Hepatocyte (in vitro differentiated cells): ENCODE measurements around the gene FBXW11. TPM values are rescaled to one million over a fixed set of nuclear protein-coding genes. Genes with fewer than 3 reads are reported as not detected.

Experiments
- DNase-seq: peaks from one replicate; pipeline ENCODE4 v3.0.0-alpha.2; 2016; ENCODE audit warnings: low spot score
- H2AFZ ChIP-seq: fragments of 200-600 bp; sonication (generic); 2 replicates; pipeline ENCODE4 v1.6.0; 2016; ENCODE audit warnings: antibody characterized with exemption, mild to moderate bottlenecking
- H3K27ac ChIP-seq: fragments of 200-600 bp; sonication (generic); 2 replicates; pipeline ENCODE4 v1.5.1; 2016; ENCODE audit warnings: mild to moderate bottlenecking
- H3K27me3 ChIP-seq: fragments of 200-600 bp; sonication (generic); 2 replicates; pipeline ENCODE4 v1.6.1; 2016
- H3K36me3 ChIP-seq: fragments of 200-600 bp; sonication (generic); replicated peaks from 2 replicates; pipeline ENCODE4 v1.5.1; 2016; ENCODE audit warnings: low read depth; ENCODE audit not compliant: insufficient read depth
- H3K4me1 ChIP-seq: fragments of 200-600 bp; sonication (generic); 2 replicates; pipeline ENCODE4 v1.5.1; 2016; ENCODE audit warnings: mild to moderate bottlenecking, moderate library complexity; ENCODE audit not compliant: insufficient read depth
- H3K4me2 ChIP-seq: fragments of 200-600 bp; sonication (generic); 2 replicates; pipeline ENCODE4 v1.6.0; 2016
- H3K4me3 ChIP-seq: fragments of 200-600 bp; sonication (generic); 2 replicates; pipeline ENCODE4 v1.5.1; 2016; ENCODE audit warnings: mild to moderate bottlenecking
- H3K79me2 ChIP-seq: fragments of 200-600 bp; sonication (generic); 2 replicates; pipeline ENCODE4 v1.6.0; 2017; ENCODE audit warnings: mild to moderate bottlenecking
- H3K9me2 ChIP-seq: fragments of 200-600 bp; sonication (generic); replicated peaks from 2 replicates; pipeline ENCODE4 v1.6.0; 2017; ENCODE audit warnings: mild to moderate bottlenecking; ENCODE audit not compliant: insufficient read depth
- H3K9me3 ChIP-seq: fragments of 200-600 bp; sonication (generic); 2 replicates; pipeline ENCODE4 v1.5.1; 2016; ENCODE audit warnings: low read depth, mild to moderate bottlenecking
- H4K20me1 ChIP-seq: fragments of 200-600 bp; sonication (generic); 2 replicates; pipeline ENCODE4 v1.6.0; 2016; ENCODE audit warnings: mild to moderate bottlenecking; ENCODE audit not compliant: insufficient read depth, poor library complexity, severe bottlenecking
- CTCF ChIP-seq: fragments of 200-600 bp; sonication (generic); IDR thresholded peaks from 2 replicates; pipeline ENCODE4 v1.5.1; 2016; ENCODE audit warnings: antibody characterized with exemption, mild to moderate bottlenecking; ENCODE audit not compliant: poor library complexity
- EZH2 ChIP-seq: fragments of 200-600 bp; sonication (generic); IDR thresholded peaks from 2 replicates; pipeline ENCODE4 v1.6.1; 2016; ENCODE audit warnings: antibody characterized with exemption, mild to moderate bottlenecking, borderline replicate concordance
- EZH2phosphoT487 ChIP-seq: fragments of 200-600 bp; sonication (generic); IDR thresholded peaks from one replicate; pipeline ENCODE4 v1.6.1; 2018; ENCODE audit warnings: antibody characterized with exemption, mild to moderate bottlenecking, low read depth, moderate library complexity; ENCODE audit not compliant: unreplicated experiment, severe bottlenecking
- WGBS: methylation state at CpG from one replicate; pipeline ENCODE4 v1.1.6; 2016; ENCODE audit warnings: low lambda C conversion rate; ENCODE audit errors: missing lambda C conversion rate; 5-methylcytosine and 5-hydroxymethylcytosine counted together
- polyA plus RNA-seq: library from polyadenylated mRNA; unstranded; fragments of >200 nt; fragmentation: Nextera tagmentation; extraction: Ambion mirVana; gene quantifications from 2 replicates; pipeline ENCODE4 v1.2.1, GENCODE V29; 2016
- total RNA-seq: library from RNA; depleted of rRNA; stranded (reverse); fragments of >200 nt; gene quantifications from 2 replicates; pipeline ENCODE4 v1.2.3, GENCODE V29; 2014

Gene FBXW11
- total and polyA plus RNA-seq, 2 experiments from 2014 or later = 38.0 to 73.4 TPM

GRCh38 chr5:172050080-172050479 is 43.6 kb upstream of the FBXW11 start:
- Histone ChIP-seq H3K27me3 (no peaks in the 10 kb centered on the region), H3K4me3 (no peak overlapping the region), H3K36me3 (no peaks in the 10 kb centered on the region), H4K20me1 (no peaks in the 10 kb centered on the region), H3K4me1 (no peaks in the 10 kb centered on the region), H3K4me2 (no peak overlapping the region), H3K9me3 (no peaks in the 10 kb centered on the region), H2AFZ (no peak overlapping the region), H3K79me2 (no peaks in the 10 kb centered on the region), H3K27ac (no peak overlapping the region), H3K9me2 (no peaks in the 10 kb centered on the region)
- no peak for DNase-seq
- no peak for TF ChIP-seq CTCF
- TF ChIP-seq EZH2 = no peak
- no peak for TF ChIP-seq EZH2phosphoT487
- 93% methylated on average over 4 of the region's 4 CpGs for WGBS

GRCh38 chr5:172049226-172049796 is 42.9 kb upstream of the FBXW11 start:
- Histone ChIP-seq H3K36me3 (no peaks in the 10 kb centered on the region), H3K9me3 (no peaks in the 10 kb centered on the region), H3K4me1 (no peaks in the 10 kb centered on the region), H3K4me3 (no peak overlapping the region), H3K79me2 (no peaks in the 10 kb centered on the region), H3K27ac (no peak overlapping the region), H3K4me2 (no peak overlapping the region), H2AFZ (no peak overlapping the region), H3K27me3 (no peaks in the 10 kb centered on the region), H3K9me2 (no peaks in the 10 kb centered on the region), H4K20me1 (no peaks in the 10 kb centered on the region)
- TF ChIP-seq EZH2 (no peak), CTCF (no peak), EZH2phosphoT487 (no peak)
- DNase-seq = no peak
- 82% methylated on average over 12 of the region's 12 CpGs for WGBS

- no peak for DNase-seq
- H3K79me2 ChIP-seq = no peaks in the 10 kb centered on the region
- no peaks in the 10 kb centered on the region for H3K27me3 ChIP-seq
- no peaks in the 10 kb centered on the region for H3K9me3 ChIP-seq
- H3K27ac ChIP-seq = no peak overlapping the region
- no peaks in the 10 kb centered on the region for H3K36me3 ChIP-seq
- no peaks in the 10 kb centered on the region for H3K4me1 ChIP-seq
- no peak overlapping the region for H3K4me3 ChIP-seq
- H2AFZ ChIP-seq = no peak overlapping the region
- no peaks in the 10 kb centered on the region for H4K20me1 ChIP-seq
- WGBS = 93% methylated on average over 12 of the region's 12 CpGs
- H3K4me2 ChIP-seq = no peak overlapping the region
- TF ChIP-seq EZH2phosphoT487 (no peak), CTCF (no peak), EZH2 (no peak)
- H3K9me2 ChIP-seq = no peaks in the 10 kb centered on the region
Observed at GRCh38 chr5:172048539-172049101, 42.2 kb upstream of the FBXW11 start.
